Astrocyte of the spinal cord (primary cell): ENCODE measurements around the gene SPATA31A6.
"Not testable (repeated sequence)": the region's sequence is repeated elsewhere in the genome, so short reads cannot be mapped to it uniquely, and the experiment has no call there.

ENCODE experiments used
- DNase-seq: peaks from one replicate; pipeline ENCODE4 v3.0.0; 2011; ENCODE audit warnings: low read depth, low spot score
- H3K4me3 ChIP-seq: 2 replicates; pipeline ENCODE4 v1.5.1; 2011; ENCODE audit warnings: low read depth, mild to moderate bottlenecking, low read length, moderate library complexity
- in situ Hi-C: cut with HindIII; loops from 2 replicates; pipeline ENCODE4 v1.10.0; 2017; ENCODE audit warnings: low sequenced_read_pairs

SPATA31A6 gene

GRCh38 chr9:42183359-42183758 is at the start of gene SPATA31A6:
TSS of gene SPATA31A6 (plus strand) at chr9:42183659. CDS start at chr9:42183688, 29 bp downstream.
- DNase-seq, H3K4me3 ChIP-seq, in situ Hi-C loops: not testable (repeated sequence)

- H3K4me3 ChIP-seq, in situ Hi-C loops: not testable (repeated sequence)
- DNase-seq: peak; percentile 3
These were observed 23.2 kb upstream of the SPATA31A6 start for GRCh38 chr9:42160299-42160698.

GRCh38 chr9:42219861-42220260 is 36.4 kb downstream of the SPATA31A6 start:
- DNase-seq: peak; percentile 1
- in situ Hi-C loops, H3K4me3 ChIP-seq: not testable (repeated sequence)

- DNase-seq, in situ Hi-C loops, H3K4me3 ChIP-seq: not testable (repeated sequence)
These were observed 39.8 kb downstream of the SPATA31A6 start for GRCh38 chr9:42223230-42223629.

- in situ Hi-C loops, DNase-seq, H3K4me3 ChIP-seq: not testable (repeated sequence)
These were observed 49.6 kb downstream of the SPATA31A6 start for GRCh38 chr9:42233031-42233430.

- H3K4me3 ChIP-seq, in situ Hi-C loops, DNase-seq: not testable (repeated sequence)
These were observed 51.2 kb downstream of the SPATA31A6 start for GRCh38 chr9:42234610-42235009.

- DNase-seq, H3K4me3 ChIP-seq, in situ Hi-C loops: not testable (repeated sequence)
These were observed 52.0 kb downstream of the SPATA31A6 start for GRCh38 chr9:42235352-42235991.

GRCh38 chr9:42236097-42236496 is 52.6 kb downstream of the SPATA31A6 start:
- DNase-seq, in situ Hi-C loops, H3K4me3 ChIP-seq: not testable (repeated sequence)

GRCh38 chr9:42237381-42237780 is 53.9 kb downstream of the SPATA31A6 start:
- in situ Hi-C loops, DNase-seq, H3K4me3 ChIP-seq: not testable (repeated sequence)

- in situ Hi-C loops, H3K4me3 ChIP-seq, DNase-seq: not testable (repeated sequence)
These were observed 55.4 kb downstream of the SPATA31A6 start for GRCh38 chr9:42238862-42239261.
